Suppressor macrophage treated with lipopolysaccharide for 1 hour (primary cell): ENCODE measurements around the gene ITGA1.
A peak's percentile ranks its signal among the peaks of the same experiment; 100 is the strongest.
"Not testable (repeated sequence)": the region's sequence is repeated elsewhere in the genome, so short reads cannot be mapped to it uniquely, and the experiment has no call there.

ENCODE experiments used
- DNase-seq, 3 donors: peaks; one replicate each; pipeline ENCODE4 v3.0.0-alpha.2; 2020 to 2022

Gene ITGA1

DNA sequence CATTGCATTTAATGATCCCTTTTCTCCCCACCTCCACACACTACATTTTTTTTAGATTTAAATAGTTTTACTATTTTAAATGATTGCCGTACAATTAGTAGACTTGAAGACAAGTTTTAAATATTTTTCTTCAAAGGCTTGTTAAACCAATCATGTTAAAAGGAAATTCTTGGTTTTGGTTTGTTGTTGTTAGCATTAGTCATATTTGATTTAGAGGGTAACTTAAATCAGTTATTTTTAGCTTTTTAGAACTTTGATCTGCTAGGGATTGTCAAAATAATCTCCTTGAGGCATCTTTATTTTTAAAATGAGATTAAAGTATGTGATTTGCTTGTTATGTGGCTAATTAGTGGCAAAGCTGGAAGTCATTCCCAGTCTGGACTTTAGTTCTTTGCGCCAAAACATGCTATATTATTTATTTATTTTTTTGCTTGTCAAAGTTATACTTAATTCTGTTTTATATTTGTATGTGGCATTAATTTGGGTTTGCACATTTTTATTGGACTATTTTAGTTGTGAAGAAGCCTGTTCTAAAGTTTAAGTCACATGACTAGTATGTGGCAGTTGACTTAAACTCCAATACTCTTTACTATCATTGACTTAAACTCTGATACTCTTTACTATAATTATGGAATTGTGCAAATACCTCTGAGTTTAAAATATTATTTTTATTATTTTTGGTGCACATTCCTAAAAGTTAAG, 14.7 kb downstream of the ITGA1 start:
- DNase-seq = no peak

DNA sequence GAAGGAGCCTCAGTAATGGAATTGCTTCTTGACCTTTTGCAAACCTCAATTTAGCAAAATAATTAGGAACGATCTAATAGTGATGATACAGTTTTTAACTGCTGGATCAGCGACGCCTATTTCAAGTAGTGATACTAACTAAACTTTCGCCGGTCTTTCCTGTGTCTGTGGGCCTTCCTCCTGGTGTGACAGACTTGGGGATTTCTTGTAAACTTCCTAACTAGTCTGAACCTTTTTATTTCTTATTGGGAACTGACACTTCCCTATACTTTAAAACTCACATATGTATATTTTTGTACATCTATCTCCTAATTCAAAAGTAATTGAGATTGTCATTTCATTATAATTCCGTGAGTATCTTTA, 15.2 kb downstream of the ITGA1 start:
- DNase-seq = peak; percentile 61 to 78 (median 73)

DNA sequence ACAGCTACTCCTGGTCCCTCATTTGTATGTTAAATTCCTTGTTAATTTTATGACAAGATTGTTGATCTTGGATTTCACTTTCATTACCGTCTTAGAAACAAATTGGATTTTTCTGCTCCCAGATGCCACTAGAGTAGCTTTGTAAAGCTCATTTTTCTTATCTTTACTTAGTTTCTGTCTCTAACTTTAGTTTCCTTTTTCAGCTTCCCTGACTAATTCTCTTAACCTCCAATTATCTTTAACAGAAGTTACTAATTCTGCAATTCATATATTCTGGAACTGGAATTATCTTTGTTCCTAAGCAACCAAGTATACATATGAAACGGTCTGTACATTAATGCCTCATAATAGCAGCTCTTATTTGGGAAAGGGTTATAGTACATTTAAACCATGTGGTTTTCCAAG, 16.7 kb downstream of the ITGA1 start:
- peak in 1 of 3 donors; percentile 41 for DNase-seq

DNA sequence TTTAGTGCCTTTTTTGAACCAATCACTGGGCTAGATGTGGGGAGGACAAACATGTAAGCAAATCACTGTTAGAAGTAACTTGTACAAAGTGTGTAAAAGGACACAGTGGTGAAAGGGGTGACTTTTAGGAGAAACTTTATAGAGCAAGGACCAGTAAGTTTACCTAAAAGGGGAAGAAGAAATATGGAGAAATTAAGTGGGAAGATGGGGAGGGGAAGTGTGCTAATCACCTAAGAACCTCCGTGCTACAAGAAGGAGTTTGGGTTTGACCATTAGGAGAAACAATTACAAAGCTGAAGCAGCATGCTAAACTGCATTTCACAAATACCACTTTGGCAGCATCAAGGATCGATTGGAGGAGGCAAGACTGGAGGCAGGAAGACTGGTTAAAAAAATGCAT, 17.3 kb downstream of the ITGA1 start:
- peak in 2 of 3 donors; percentile 15 to 38 for DNase-seq

DNA sequence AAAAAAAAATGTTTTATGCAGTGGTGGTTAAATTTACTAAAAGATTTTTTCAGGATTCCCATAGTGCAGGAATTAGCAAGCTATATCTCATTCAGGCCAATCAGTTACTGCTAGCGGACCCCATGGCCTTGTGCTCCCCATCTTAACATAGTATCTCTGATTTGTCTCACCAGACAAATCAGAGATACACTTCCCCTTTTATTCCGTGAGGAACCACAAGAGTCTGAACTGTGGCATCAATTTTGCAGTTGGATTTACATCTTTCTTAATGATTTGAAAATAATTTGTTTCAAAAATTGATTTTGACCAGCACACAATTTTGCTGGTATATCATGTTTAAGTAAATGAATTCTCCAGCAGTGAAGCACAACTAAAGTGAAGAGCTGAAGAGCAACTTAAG, 17.9 kb downstream of the ITGA1 start:
- peak in 1 of 3 donors; percentile 29 for DNase-seq

DNA sequence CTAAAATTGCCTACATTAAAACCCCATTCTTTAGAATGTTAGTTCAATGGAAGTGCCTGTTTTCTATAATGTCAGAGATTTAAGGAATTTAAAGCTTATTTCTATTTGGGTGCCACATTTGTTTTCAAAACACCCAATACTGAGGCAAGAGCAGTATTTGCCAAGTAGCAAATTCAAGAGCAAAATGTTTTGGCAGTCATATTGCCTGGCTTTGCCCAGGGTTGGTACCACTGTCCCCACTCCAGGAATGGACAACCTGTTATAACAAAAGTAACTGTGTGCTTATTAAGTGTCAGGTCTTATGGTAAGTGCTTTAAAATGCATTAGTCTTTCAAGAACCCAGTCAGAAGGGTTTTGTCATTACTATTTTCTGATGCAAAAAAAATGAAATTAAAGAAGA, 19.3 kb downstream of the ITGA1 start:
- no peak for DNase-seq

DNA sequence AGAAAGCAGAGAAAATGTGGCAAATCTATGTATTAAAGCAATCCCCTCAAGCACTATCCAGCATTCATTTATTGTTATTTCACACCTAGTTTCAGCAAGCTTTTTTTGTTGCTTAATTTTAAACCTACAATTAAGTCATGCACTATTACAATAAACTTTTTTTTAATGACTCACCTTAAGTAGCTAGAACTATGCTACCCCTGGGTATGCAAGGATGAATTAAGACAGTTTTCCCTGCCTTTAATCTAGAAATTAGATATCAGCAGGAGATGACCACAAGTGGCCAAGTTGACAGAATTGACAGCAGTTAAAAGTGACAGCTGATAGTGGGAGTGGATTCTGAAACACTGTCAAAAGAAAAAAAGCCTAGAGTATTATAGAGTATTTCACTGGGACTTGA, 20.0 kb downstream of the ITGA1 start:
- no peak for DNase-seq

DNA sequence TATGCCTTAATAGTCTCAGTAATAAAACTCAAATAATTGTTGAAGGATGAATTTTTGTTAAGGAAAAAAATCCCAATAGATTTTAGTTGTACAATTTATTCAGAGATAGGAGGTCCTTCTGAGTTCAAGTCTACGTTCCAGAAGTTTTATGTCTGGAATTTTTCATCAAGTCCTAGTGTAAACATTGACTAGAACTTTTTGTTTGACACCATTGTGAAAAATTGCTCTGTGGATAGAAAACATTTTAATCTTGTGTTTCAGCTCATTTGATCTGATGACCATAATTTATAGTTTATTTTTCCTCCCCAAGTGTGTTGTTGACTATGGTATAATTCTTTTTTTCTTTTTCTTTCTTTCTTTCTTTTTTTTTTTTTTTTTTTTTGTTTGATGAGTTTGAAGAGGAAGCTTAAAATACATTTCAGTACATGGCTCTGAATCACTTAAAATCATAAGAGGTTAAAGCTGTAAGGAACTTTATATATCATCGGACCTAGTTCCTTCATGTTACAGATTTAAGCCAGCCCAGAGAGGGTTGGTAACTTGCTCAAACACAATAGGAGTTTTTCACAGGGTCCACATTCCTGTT, 20.7 kb downstream of the ITGA1 start:
- no peak for DNase-seq

DNA sequence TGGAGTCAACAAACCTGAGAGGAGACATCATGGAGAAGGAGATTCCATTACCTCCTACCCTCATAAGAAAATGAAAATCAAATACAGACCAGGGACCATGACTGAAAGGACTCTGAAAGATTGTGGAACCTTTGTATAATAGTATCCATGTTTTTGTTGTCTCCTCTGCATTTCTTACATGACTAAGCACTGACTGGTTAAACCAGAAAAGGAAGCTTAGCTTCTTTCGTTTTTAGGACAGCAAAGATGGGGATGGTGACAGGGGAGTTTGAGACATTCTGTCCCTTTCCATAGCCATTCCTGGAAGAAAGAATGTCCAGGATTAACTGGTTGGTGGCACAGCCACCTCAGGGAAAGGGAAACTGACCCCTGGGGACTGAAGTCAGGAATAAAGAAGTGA, 22.2 kb downstream of the ITGA1 start:
- DNase-seq = peak; percentile 55 to 76 (median 70)

DNA sequence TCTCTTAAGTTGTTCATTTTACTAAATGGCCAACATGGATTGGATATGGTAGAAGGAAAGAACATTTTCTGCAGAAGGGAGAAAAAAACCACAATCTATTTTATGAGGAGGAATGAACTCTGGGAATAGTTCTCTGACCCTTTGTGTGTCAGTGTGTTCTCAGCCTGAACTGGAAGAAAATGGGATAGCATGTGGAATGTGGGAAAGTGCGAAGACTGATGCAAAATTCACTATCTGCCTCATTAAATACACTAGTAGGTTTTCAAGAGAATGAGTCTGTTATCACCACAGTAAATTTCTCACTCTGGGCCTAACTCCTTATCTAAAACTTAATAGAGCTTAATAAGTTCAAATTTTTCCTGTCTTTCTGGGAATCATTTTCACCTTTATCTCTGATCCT, 22.7 kb downstream of the ITGA1 start:
- DNase-seq = no peak

DNA sequence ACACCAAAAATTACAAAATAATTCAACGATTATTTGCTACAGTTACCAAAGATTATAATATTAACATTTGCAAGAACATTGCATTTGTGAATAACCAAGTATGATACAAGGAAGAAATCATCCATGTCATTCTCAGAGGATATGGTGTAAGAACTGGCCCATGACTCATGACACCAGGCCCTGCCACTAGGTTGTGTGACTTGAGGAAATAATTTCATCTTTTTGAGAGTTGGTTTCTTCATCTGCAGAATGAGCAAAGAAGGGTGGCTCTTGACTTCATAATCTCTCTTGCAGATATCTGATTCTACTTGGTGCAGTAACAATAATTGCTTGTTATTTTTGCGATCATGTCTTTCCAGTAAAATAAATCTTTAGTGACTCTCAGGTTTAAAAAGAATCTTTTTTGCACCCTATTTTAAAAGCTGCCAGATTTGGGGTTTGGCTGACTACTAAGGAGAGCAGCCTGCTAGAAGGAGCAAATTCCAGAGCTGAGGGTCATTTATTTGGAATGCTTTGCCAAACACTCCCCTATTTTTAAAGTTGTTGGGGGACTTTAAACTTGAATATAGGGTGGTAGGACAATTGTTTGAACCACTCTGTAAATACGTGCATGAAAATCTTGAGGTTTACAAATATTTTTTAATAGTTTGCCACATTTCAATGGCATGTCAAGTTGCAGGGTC, 23.5 kb downstream of the ITGA1 start:
- DNase-seq = peak; percentile 79 to 93 (median 92)

DNA sequence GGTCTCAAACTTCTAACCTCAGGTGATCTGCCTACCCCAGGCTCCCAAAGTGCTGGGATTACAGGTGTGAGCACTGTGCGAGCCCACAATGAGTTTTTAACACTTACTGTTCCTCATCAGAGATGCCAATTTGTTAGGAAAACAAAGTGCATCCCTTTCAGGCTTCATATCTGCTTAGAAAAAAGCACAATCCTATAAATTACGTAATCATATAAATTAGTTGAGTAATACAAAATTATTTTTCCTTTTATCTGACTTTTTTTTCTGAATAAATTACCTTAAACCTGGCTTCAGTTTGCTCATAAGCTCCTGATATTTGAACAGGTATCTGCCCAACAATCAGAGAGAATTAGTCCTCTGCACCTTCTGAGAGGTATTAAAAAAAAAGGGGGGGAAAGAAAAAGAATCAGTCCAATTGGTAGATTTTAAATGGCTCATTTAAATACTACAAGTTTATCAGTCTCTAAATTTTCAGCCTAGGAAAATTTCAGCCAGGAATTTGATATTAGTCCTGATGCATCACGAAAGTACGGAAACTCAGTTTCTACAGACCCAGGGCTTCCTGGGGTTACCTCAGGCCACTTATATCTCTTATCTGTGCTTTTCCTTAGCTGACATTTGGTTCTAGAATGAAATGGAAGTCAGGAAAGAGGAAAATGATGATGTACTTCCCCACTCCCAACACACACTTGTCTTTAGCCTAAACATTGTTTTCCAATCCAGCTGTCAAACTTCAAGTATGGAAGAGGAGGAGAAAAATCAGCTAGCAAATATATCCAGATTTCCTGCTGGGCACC, 26.8 kb downstream of the ITGA1 start:
- no peak for DNase-seq

DNA sequence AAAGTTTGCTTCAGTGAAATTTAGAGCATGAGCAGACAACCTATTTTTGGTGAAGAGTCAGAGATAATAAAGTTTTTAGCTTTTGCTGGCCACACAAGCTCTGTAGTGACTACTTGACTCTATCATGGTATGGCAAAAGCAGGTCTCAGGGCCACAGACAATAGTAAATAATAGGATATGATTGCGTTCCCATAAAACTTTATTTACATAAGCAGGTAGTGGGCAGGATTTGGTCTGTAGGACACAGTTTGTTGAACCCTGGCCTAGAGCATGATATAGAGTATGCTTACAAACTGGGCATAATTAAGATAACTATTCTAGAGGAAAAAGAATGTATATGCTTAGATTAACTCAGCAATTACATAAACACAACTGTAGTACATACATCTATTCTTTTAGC, 30.1 kb downstream of the ITGA1 start:
- DNase-seq = no peak

DNA sequence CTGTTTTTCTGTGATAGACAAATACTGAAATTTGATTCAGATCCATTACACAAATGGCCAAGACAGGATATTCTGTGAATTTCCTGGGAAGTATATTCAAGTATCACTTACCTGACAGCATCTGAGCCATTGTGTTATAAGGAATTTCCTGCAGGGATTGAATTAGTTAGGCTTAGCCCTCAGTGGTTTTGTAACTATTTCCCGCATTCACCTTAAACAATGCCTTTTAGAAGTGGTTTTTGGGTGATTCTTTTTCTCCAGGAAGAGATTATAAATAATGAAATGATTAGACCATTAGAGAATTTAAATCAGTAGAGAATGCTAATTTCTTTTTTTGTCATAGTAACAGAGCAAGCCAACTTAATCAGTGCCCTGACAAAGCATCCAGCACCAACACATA, 30.6 kb downstream of the ITGA1 start:
- DNase-seq = no peak

DNA sequence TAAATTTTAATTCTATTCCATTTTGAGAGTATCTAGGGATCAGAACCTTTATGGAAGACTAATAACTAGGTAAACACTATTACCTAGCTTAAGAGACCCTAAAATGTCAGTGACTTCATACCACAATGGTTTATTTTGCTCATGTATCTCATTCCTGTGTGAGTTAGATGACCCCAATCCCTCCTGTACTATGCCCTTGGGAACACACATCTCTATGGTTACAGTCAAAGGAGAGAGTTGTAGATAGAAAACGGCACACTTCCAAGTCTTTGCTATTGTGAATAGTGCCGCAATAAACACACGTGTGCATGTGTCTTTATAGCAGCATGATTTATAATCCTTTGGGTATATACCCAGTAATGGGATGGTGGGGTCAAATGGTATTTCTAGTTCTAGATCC, 31.1 kb downstream of the ITGA1 start:
- DNase-seq = not testable (repeated sequence)

DNA sequence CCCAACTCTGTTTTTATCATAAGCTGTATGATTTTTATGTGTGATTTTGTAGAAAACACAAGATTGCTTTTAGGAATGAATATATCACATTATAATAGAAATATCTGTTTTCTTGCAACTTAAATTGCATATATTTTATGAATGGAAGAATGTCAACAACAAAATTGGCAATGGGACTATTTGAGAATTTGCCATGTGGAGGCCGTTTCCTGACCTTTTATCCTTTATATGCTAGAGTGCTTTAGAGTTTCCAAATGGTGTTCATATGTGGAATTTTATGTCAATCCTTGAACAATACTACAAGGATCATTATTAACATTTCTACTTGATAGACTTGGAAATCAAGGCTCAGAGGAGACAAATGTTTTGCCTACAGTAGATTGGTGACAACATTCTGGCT, 34.2 kb downstream of the ITGA1 start:
- no peak for DNase-seq

DNA sequence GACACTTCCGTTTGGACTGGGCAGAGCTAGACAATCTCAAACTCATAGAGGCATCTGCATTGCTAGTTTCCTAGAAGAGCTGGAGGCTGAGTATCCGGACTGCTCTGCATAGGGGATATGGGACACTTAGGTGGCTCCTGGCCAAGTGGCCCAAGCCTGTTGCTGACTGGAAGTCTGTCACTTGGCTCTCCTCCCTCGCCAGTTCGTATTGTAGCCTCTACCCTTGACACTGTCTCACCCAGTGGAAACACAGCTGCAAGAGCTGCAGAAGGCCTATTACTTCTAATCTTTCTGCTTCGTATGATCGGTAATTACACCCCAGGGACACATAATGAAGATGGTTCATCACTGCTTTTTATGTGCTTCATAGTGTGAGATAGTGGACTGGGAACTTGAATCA, 34.7 kb downstream of the ITGA1 start:
- DNase-seq = no peak

DNA sequence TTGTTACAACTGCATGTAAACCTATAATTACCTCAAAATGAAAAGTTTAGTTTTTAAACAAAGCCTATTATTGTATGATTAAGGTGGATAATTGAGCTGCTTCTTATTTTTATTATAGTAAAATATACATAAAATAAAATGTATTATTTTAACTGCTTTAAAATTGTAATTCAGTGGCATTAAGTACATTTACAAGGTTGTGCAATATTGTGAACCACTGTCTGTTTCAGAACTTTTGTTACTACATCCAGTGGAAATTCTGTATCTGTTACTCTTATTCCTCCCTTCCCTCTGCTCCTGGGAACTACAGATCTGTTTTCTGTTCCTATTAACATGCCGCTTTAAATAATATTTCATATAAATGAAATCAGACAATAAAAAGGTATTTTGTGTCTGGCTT, 37.1 kb downstream of the ITGA1 start:
- DNase-seq = peak in 1 of 3 donors; percentile 26

DNA sequence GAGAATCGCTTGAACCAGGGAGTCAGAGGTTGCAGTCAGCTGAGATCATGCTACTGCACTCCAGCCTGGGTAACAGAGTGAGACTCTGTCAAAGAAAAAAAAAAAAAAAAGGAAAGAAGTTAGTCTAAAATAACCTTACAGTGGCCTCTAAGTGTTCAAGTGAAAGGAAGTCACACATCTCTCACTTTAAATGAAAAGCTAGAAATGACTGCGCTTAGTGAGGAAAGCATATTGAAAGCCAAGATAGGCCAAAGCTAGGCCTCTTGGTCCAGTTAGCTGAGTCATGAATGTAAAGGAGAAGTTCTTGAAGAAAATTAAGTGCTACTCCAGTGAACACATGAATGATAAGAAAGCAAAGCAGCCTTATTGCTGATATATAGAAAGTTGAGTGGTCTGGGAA, 38.1 kb downstream of the ITGA1 start:
- DNase-seq = peak in 2 of 3 donors; percentile 3 to 28

DNA sequence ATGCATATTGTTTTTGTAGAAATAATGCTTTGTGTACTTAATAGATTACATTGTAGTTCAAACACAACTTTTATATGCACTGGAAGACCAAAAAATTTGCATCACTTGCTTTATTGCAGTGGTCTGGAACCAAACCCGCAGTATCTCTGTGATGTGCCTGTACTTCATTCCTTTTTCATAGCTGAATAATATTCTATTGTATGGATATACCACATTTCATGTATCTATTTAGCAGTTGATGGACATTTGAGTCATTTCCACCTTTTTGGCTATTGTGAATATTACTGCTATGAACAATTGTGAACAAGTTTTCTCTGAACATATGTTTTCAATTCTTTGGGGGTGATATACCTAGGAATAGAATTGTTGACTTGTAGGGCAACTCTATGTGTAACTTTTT, 40.1 kb downstream of the ITGA1 start:
- DNase-seq = no peak

DNA sequence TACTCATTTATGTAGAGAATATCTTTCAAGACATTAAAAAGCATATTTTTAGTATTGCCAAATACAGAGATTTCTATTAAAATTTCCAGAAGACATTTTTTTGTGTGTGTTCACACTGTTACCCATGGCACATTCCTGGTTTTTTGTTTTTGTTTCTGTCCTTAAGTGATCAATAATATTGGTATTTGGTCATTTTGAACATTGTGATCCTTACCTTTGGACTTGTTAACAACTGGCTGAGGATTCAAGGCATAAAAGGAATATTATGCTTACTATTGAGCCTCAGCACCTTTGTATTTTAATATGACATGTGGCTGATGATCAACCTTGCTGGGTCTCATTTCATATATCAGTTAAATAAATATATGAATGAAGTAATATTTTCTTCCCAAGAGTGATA, 41.9 kb downstream of the ITGA1 start:
- no peak for DNase-seq

DNA sequence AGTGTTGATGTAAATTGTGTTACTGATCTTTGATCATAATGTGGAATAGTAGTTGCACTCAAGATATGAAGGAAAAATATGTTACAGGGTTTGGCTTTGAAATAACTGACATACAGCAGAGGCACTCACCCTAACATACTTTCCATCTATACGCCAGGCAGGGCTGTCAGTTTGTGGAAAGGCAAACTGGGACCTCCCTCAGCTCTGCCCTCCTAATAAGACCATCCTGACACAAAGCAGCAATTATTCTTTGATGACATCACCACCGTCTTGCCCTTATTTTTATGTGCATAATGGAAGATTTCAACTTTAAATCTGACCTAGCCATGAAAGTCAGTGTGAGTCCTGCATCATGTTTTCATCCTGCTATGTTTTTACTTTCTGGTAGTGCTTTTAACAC, 42.9 kb downstream of the ITGA1 start:
- no peak for DNase-seq

DNA sequence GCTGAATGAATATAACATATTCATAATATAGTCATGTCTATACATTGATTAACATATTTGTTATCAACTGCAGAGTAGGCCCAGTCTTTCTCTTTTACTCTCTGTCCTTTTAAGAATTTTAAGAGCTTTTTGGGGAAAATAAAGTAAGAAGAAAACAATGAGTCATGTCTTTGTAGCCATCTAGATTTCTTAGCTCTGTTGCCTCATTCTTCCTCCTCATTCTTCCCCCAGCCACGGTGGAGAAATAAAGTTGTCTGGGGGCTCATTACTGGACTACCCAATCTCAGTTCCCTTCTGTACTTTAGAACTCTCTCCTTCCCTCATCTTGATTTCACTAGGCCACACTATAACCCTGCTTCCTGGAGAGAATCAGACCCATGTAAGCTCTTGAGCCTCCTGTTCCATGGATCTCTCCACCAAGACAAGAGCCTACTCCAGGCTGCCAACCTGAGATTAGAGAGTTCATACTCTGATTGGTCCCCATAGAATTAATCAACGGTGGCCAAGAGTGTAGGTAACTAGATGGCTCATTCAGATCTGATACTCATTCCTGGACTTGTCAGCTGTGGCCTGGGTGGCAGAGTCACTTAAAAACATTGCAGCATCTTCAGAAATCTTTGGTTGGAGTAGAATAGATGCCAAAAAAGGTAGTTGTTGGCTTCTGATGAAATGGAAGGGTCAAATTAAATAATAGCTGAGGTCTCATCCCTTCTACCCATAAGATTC, 44.2 kb downstream of the ITGA1 start:
- DNase-seq = peak; percentile 7 to 48 (median 36)
